ENCODE measurements around the gene OSTF1. TPM values are rescaled to one million over a fixed set of nuclear protein-coding genes. Genes with fewer than 3 reads are reported as not detected.

Gene OSTF1
- total RNA-seq, 1 donor from 2014 or later = 4.4 TPM

DNA sequence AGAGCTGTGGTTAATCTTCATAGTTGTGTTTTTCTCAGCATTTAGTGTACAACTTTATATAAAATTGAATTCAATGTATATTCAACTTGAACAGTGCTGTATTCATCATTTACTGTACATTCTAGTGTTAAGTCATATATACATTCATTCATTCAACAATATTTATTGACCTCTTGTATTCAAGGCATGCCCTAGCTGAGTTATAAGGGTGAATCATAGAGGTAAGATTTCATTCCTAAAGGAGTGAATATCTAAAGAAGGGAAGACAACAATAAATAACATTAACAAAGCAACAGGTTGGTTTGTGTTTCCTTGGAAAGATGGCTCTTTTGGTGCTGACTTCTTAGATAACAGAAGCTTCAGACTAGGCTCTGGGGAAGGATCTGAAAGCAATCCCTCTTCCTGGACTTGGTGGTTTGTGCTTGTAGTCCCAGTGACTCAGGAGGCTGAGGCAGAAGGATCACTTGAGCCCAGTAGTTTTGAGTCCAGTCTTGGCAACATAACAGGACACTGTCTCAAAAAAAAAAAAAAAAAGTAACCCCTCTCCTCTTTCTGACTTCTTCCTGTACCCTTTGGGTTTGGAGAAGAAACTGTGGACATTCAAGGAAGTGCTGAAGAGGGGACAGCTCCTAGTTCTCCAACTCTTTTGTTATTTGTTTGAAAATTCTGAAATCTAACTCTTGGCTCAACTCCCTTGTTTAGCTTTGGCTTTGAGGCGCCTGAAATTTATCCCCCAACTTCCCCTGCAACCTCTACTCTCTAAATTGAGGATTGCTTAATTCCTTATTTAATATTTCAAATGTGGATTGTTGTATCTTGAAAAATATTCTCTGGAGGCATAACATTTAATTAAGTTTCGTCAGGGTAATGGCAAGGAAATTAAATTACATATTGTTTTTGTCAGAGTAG, 80.2 kb downstream of the OSTF1 start:
- Mint-ChIP-seq H3K36me3 (ENCODE audit: low read depth) (peaks cover 9% of the 10 kb centered on the region), H3K27ac (ENCODE audit: unreplicated experiment) (no peak overlapping the region), H3K27me3 (ENCODE audit: low read depth) (no peaks in the 10 kb centered on the region), H3K4me1 (no peaks in the 10 kb centered on the region), H3K4me3 (no peak overlapping the region), H3K9me3 (peaks cover 10% of the 10 kb centered on the region)
- no peak for TF ChIP-seq CTCF (conservative IDR thresholded peaks at IDR 0.05)
- no peak for DNase-seq (ENCODE audit: low read depth, low spot score)

DNA sequence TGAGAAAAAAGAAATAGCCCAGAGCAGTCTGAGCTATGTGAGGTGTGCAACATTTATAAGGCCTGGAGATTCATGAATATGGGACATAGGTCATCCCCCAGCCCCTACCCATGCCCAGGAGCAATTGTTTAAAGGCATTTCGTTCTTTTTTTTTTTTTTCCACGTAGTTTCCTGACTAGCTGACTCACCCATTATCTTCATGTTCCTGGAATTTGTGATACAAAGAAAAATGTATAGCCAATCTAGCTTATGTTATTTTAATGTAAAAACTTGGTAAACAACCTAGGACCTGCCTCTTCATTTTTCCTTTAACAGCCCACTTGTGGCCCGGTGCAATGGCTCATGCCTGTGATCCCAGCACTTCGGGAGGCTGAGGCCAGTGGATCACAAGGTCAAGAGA, 81.3 kb downstream of the OSTF1 start:
- no peak for TF ChIP-seq CTCF (conservative IDR thresholded peaks at IDR 0.05)
- peaks cover 6% of the 10 kb centered on the region for H3K36me3 Mint-ChIP-seq (ENCODE audit: low read depth)
- peaks cover 13% of the 10 kb centered on the region for H3K9me3 Mint-ChIP-seq
- no peaks in the 10 kb centered on the region for H3K27me3 Mint-ChIP-seq (ENCODE audit: low read depth)
- no peak overlapping the region for H3K27ac Mint-ChIP-seq (ENCODE audit: unreplicated experiment)
- no peak overlapping the region for H3K4me3 Mint-ChIP-seq
- DNase-seq (ENCODE audit: low read depth, low spot score) = no peak
- H3K4me1 Mint-ChIP-seq = no peaks in the 10 kb centered on the region

- H3K4me3 Mint-ChIP-seq = no peak overlapping the region
- TF ChIP-seq CTCF (conservative IDR thresholded peaks at IDR 0.05) = no peak
- H3K4me1 Mint-ChIP-seq = no peaks in the 10 kb centered on the region
- H3K27ac Mint-ChIP-seq (ENCODE audit: unreplicated experiment) = no peak overlapping the region
- H3K9me3 Mint-ChIP-seq = peaks cover 13% of the 10 kb centered on the region
- DNase-seq (ENCODE audit: low read depth, low spot score) = no peak
- peaks cover 6% of the 10 kb centered on the region for H3K36me3 Mint-ChIP-seq (ENCODE audit: low read depth)
- no peaks in the 10 kb centered on the region for H3K27me3 Mint-ChIP-seq (ENCODE audit: low read depth)
Measured at GRCh38 chr9:75170898-75171360, 82.6 kb downstream of the OSTF1 start.

GRCh38 chr9:75175395-75175794, 87.1 kb downstream of the OSTF1 start:
- Mint-ChIP-seq H3K4me1 (no peaks in the 10 kb centered on the region), H3K36me3 (ENCODE audit: low read depth) (no peaks in the 10 kb centered on the region), H3K9me3 (peaks cover 6% of the 10 kb centered on the region), H3K27me3 (ENCODE audit: low read depth) (no peaks in the 10 kb centered on the region), H3K27ac (ENCODE audit: unreplicated experiment) (no peak overlapping the region), H3K4me3 (no peak overlapping the region)
- DNase-seq (ENCODE audit: low read depth, low spot score) = no peak
- no peak for TF ChIP-seq CTCF (conservative IDR thresholded peaks at IDR 0.05)

- DNase-seq (ENCODE audit: low read depth, low spot score) = no peak
- Mint-ChIP-seq H3K4me1 (no peaks in the 10 kb centered on the region), H3K36me3 (ENCODE audit: low read depth) (no peaks in the 10 kb centered on the region), H3K27ac (ENCODE audit: unreplicated experiment) (no peak overlapping the region), H3K9me3 (peaks cover 6% of the 10 kb centered on the region), H3K4me3 (no peak overlapping the region), H3K27me3 (ENCODE audit: low read depth) (no peaks in the 10 kb centered on the region)
- no peak for TF ChIP-seq CTCF (conservative IDR thresholded peaks at IDR 0.05)
Measured at GRCh38 chr9:75176037-75176436, 87.7 kb downstream of the OSTF1 start.

Measured in neural crest cell (in vitro differentiated cells).